GM21576 (cell line): Measurements from ENCODE around the gene PSMB5.

Experiments used
- ATAC-seq: cut with Tn5 transposase; IDR thresholded peaks from one replicate; pipeline ENCODE4 v1.9.1; 2021; ENCODE audit warnings: mild to moderate bottlenecking, moderate library complexity; ENCODE audit not compliant: unreplicated experiment

Gene PSMB5

DNA sequence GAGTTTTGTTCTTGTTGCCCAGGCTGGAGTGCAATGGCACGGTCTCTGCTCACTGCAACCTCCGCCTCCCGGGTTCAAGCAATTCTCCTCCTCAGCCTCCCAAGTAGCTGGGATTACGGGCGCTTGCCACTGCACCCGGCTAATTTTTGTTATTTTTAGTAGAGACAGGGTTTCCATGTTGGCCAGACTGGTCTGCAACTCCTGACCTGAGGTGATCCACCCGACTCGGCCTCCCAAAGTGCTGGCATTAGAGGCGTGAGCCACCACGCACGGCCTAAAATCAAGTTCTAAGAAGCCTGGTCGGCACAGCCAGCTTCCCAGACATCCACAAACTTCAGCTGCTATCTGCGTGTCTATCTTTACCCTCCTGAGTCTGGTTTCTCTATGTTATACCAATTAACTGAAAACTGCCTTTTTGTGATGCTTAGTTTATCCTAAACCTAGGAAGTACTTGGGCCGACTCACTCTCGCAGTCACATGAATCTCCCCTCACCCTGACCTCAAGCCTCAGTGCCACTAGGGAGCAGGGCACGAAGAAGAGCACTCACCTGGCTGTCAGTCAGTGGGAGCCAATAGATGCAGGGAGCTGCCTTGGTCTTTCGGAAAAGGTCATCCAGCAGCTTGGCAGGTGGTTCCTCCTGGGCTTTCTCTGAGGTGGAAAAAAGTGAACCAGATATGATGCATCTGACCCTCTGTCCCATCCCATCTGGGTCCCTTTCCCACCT lies 26.0 kb upstream of the PSMB5 start:
- ATAC-seq = no peak

- no peak for ATAC-seq
Measured at GRCh38 chr14:23058654-23059504, 24.2 kb upstream of the PSMB5 start.

- ATAC-seq = peak; percentile 55
Measured at GRCh38 chr14:23057757-23058653, 23.3 kb upstream of the PSMB5 start.

DNA sequence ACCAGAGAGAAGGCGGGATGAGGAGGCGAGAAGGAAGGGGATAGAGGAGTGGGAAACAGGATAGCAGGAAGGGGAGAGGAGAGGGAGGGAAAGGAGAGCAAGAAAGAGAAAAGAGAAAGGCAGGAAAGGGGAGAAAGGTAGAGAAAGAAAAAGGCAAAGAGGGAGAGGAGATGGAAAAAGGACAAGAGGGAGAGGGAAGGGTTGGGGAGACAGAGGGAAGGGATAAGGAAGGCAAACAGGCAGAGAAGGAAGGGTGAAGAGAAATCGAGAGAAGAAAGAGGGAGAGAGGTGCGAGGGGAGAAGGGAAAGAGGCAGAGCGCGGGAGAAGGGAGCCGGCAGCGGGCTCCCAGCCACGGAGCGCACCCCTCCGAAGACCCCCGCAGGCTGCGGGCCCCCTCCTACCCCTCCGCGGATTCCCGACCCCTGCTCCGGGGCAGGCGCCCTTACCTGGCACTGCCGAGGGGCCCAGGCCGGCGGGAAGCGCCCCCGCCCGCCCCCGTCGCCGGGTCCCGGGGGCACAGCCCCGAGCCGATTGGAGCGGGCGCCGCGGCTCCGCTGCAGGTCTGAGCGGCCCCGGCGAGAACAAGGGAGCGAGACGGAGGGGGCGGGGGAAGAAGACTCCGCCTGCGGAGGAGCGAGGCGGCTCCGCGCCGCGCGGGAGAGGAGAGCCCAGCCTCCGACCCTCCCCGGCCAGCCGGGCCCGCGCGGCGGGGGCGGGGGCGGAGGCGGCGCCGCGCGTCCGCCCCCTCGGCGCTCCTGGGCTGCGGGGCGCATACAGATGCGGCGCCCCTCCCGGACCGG lies 22.5 kb upstream of the PSMB5 start, which contains the start of gene CDH24:
Gene CDH24, minus strand, starts transcription at position 565 of the 801 bp plus-strand sequence. CDS start 1,787 bp downstream, outside the sequence.
- no peak for ATAC-seq

DNA sequence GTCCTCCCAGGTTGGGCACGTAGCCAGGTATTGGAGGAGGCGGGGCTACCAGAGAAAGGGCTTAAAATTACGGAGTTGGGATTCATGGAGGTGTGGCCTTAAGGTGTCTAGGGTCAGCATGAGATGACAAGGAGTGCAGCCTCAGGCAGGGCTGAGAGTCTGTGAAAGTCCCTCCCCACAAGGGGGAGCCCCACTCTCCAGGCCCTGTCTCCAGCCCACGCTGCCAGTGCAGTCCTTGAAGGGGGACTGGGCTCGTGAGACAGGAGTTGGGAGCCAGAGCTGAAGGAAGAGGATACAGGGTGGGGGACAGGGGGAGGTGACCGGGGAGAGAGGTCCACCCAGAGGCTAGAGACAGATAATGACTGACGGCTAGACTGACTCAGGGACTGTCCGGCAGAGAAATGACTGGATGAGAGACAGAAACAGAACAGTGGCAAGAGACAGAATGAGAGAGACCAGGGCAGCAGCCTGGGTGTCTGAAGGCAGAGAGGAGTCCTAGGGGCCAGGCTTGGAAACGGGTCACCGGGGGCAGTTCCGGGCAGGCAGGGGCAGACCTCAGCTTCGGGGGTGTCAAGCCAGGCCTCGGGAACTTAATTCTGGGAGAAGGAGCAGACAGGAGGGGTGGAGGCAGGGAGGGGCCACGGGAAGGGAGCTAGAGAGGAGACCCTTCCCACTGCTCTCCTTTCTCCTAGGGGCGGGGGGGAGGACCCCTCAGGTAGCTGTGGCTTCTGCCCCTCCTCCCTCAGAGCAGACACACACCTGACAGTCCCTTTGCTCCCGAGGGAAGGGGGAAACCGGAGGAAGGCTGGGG lies 21.6 kb upstream of the PSMB5 start:
- peak; percentile 45 for ATAC-seq

DNA sequence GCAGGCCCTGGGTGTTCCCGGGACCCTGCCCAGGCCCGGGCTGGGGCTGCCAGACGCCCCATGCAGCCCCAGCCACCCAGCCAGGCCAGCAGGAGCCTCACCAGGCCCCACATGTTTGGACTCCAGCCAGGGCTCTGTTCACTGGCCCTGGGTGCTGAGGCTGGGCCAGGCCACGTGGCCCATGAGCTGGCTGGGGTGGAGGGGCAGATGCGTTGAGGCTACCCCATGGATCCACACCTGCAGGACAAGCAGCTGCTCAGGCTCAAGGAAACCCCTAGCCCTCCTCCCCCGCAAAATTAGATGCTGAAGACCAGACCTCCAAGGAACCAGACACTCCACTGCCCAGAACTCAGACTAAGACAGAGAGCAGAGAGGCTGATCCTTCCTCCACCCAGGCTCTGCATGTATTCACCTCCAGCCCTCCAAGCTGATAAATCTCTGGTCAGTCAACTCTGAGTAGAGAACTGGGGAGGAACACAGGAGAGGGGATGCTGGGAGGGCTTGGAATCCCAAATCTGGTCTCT lies 21.0 kb upstream of the PSMB5 start:
- ATAC-seq = no peak

DNA sequence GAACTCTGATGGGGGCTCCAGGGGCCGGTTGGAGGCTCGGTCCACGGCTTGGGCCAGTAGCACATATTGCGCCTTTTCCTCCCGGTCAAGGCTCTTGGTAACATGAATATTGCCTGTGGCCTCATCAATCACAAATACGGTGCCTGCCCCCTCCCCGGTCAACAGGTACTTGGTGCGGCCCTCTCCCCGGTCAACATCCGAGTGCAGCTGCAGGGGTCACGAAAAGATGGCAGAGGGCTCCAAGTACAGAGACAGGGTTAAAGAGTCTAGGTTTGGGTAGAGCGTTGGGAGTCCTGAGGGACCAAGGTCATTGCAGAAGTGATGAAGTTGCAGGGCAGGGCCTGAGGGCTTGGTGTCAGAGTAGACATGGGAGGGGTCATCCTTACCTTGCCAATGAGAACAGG lies 20.4 kb upstream of the PSMB5 start:
- no peak for ATAC-seq

DNA sequence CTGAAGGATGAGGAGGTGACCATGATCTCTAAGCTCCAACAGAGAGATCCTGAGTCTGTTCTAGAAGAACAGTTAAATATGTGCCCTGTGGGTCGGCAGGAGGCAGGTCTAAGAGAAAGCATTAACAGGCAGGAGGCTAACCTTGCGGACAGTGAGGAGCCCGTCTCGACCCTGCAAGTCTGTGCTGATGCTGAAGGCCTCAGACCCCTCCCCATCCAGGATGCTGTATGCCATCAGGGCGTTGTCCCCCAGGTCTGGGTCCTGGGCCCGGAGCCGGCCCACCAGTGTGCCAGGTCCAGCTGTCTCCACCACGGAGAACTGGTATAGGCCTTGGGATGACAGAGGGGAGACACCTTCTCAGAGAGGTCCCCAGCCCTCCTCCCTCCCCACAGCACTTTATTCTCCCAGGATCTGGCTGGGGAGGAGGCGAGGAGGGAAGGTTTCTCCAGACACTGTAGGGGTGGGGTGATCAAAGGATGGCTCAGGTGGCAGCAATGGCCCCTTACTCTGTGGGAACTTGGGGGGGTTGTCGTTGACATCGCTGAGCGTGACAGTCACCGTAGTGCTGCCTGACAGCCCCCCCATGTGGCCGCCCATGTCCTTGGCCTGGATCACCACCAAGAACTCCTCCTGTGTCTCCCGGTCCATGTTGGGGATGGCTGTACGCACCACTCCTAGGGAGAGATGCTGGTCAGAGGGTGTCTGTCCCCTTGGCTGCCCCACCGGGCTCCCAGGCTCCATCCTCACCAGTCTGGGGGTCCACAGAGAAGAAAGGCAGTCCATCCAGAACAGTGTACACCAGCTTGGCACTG lies 19.5 kb upstream of the PSMB5 start:
- ATAC-seq = no peak

DNA sequence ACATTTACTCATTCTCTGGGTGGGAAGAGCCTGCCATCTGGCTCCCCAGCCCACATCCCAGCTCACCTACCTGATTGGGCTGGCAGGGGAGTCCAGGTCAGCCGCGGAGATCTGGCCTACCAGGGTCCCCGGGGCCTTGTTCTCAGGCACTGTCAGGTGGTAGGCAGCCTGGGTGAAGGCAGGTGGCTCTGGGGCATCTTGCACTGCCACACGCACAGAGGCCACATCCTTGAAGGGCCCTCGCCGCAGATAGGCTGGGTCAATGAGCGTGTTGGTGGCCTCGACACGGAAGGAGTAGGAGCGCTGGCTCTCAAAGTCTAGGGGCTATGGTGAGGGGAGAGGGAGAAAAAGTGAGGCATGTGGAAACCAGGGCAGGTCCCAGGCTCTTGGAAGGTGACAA lies 18.7 kb upstream of the PSMB5 start:
- no peak for ATAC-seq

DNA sequence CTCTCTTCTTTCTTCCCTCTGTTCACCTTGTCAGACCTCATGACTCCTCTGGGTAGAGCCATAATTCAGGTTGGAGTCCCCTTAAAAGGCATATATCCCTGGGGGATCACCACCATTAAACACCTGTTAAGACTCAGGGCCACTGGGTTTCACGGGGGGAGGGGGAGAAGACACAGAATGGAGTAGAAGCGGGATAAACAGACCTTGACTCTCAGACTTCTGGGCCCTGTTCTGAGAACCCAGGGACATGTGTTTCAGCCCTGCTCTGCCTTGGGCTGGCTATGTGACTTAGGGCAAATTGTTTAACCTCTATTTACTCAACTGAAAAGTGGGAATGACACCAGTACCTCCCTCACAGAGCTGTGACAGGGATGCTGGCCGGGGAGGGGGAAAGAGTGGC lies 18.0 kb upstream of the PSMB5 start:
- no peak for ATAC-seq

DNA sequence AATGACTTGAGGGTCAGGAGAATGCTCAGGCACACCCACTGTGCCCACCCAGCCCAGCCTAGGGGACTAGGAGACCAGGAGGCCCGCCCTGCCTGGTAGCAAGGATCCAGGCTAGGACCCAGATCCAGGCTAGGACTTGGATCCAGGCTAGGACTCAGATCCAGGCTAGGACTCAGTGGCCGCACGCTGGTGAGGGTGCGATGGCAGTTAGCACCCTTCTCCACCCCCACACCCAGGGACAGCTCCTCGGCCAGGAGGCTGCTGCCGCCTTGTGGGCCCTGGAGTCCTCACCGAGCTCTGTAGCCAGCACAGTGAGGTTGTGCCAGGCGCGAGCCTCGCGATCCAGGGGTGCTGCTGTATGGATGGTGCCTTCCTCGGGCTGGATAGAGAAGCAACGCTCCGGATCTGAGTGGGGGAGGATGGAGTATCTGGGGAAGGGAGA lies 17.5 kb upstream of the PSMB5 start:
- no peak for ATAC-seq

GRCh38 chr14:23051141-23052057 lies 16.7 kb upstream of the PSMB5 start:
- ATAC-seq = no peak

DNA sequence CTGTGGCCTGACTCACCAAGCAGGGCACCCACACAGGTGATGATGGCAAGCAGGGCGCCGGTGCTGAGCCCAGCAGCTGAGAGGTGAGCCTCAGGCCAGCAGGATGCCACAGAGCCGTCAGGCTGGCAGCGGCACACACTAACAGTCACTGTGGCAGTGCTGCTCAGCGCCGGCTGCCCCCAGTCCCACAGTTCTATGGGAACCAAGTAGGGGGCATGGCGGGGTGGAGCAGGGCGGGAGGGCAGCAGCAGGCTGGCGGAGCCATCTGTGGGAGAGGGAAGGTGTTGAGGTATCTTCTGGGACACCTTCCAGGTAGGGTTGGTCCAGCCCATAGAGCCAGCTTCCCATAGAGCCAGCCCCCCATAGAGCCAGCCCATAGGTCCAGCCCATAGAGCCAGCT lies 14.3 kb upstream of the PSMB5 start:
- no peak for ATAC-seq

DNA sequence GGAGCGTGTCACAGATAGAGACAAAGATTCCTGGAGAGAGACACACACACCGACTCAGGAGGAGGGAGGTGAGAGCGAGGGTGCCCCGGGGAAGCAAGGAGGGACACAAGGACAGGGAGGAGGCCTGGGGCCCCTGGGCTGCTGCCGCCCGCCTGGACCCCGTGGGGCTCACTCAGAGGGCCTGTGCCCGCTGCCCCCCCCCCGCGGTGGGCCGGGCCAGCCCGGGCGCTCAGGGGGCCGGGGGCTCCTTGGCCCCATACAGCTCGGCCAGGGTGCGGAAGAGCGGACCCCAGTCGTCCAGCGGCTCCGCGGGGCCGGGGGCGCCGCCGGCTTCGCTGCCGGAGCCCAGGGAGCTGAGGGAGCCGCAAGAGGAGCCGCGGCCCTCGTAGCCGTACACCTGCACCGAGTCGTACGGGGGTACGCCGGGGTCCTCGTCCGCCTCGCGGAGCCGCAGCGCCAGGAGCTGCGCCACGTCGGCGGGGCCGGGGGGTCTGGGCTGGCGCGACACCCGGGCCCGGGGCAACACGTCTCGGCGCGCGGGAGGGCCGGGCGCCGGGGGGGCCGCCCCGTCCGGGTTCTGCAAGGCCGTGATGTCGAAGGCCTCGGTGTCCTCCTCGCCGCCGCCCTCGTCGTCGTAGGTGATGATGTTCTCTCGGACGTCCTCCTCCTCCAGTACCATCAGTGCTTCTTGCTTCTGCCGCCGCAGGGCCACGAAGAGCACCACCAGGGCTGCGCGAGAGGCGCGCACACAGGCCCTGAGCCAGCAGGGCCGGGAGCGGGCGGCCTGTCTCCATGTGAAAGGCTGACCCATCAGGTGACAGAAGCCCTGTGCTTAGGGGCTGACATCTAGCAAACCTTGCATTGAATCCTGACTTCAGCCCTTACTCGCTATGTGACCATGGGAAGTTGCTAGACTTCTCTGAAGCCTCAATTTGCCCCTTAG lies 13.3 kb upstream of the PSMB5 start:
- no peak for ATAC-seq

DNA sequence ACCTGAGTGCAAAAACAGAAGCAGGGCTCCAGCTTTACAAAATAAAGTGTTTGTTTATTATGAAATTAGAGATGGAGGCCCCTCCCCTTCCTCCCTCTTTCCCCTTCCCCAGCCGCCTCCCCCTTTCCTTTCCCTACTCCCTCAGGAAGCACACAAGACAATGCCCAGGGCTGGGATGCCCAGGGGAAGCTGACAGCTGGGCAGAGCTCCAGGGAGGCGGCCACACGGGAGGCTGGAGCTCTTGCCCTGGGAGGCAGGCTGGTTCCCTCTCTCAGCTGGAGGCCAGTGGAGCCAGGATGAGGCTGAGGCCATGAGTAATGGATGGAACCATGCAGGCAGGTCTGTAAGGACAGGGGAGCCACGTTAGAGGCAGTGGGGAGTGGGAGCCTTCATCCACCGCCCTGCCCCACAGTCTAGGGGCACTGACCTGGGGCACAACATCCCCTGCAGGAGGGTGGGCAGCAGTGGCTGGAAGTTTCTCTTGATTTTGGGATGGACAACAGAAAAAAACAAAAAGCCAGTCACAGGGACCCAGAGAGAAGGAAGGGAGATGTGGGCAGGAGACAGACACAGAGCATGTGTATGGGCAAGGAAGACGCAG lies 12.4 kb upstream of the PSMB5 start:
- ATAC-seq = no peak
